Left ventricle myocardium inferior (tissue), 1 donor: ENCODE results near the gene SCD. TPM values are rescaled to one million over a fixed set of nuclear protein-coding genes. Genes with fewer than 3 reads are reported as not detected.
"Not testable (repeated sequence)": the region's sequence is repeated elsewhere in the genome, so short reads cannot be mapped to it uniquely, and the experiment has no call there.

Experiments
- DNase-seq: peaks from one replicate; pipeline ENCODE4 v3.0.0-alpha.2; 2020
- H3K27ac ChIP-seq: fragments of 200-600 bp; replicated peaks from 2 replicates; pipeline ENCODE4 v1.8.0; 2021
- H3K27me3 ChIP-seq: fragments of 200-600 bp; 2 replicates; pipeline ENCODE4 v1.8.0; 2021; ENCODE audit warnings: low read depth
- H3K36me3 ChIP-seq: fragments of 200-600 bp; 2 replicates; pipeline ENCODE4 v1.8.0; 2021
- H3K4me1 ChIP-seq: fragments of 200-600 bp; 2 replicates; pipeline ENCODE4 v1.8.0; 2021
- H3K4me3 ChIP-seq: fragments of 200-600 bp; 2 replicates; pipeline ENCODE4 v1.8.0; 2021; ENCODE audit warnings: mild to moderate bottlenecking, moderate library complexity
- H3K9me3 ChIP-seq: fragments of 200-600 bp; replicated peaks from 2 replicates; pipeline ENCODE4 v1.8.0; 2021
- CTCF ChIP-seq: fragments of 200-600 bp; IDR thresholded peaks from 2 replicates; pipeline ENCODE4 v1.8.0; 2021; ENCODE audit warnings: antibody characterized with exemption, mild to moderate bottlenecking, borderline replicate concordance
- intact Hi-C: fragments of 100-400 bp; cut with micrococcal nuclease; formaldehyde crosslinking; loops from one replicate; pipeline ENCODE4 v1.11.0; 2022
- total RNA-seq: library from RNA; stranded (reverse); fragmentation: NEBNext Ultra II Directional; extraction: Animal tissue kit (Norgen Biotek cat#: 25700); gene quantifications from one replicate; pipeline ENCODE4 v1.2.1, GENCODE V29; 2021
- donor health status: DM: no; HTN: yes; CAD: no; lungs with severe emphysema.

Gene SCD
- total RNA-seq, 1 donor from 2014 or later, result 4.8 TPM

GRCh38 chr10:100374200-100374655 lies 27.2 kb downstream of the SCD start:
- peaks cover 47% of the 10 kb centered on the region for H3K4me1 ChIP-seq
- intact Hi-C loops, result no loop called here
- TF ChIP-seq CTCF, result no peak

GRCh38 chr10:100374677-100375353 lies 27.8 kb downstream of the SCD start:
- intact Hi-C loops, H3K27me3 ChIP-seq, H3K9me3 ChIP-seq, H3K36me3 ChIP-seq, DNase-seq: not testable (repeated sequence)
- Histone ChIP-seq H3K4me3 (peak overlapping the region; percentile 79), H3K4me1 (peaks cover 47% of the 10 kb centered on the region), H3K27ac (peak overlapping the region; percentile 95)

More at GRCh38 chr10:100374200-100374655, 27.2 kb downstream of the SCD start:
- H3K27ac ChIP-seq, result peak overlapping the region; percentile 95
- H3K4me3 ChIP-seq, result peak overlapping the region; percentile 79
- H3K36me3 ChIP-seq, result no peaks in the 10 kb centered on the region
- no peaks in the 10 kb centered on the region for H3K9me3 ChIP-seq
- no peaks in the 10 kb centered on the region for H3K27me3 ChIP-seq
- no peak for DNase-seq

- H3K27me3 ChIP-seq, H3K4me3 ChIP-seq, H3K36me3 ChIP-seq, H3K27ac ChIP-seq, intact Hi-C loops, DNase-seq, H3K9me3 ChIP-seq: not testable (repeated sequence)
- H3K4me1 ChIP-seq, result peaks cover 33% of the 10 kb centered on the region
These were observed 29.6 kb downstream of the SCD start for GRCh38 chr10:100376656-100377055.

GRCh38 chr10:100377830-100378229 lies 30.8 kb downstream of the SCD start:
- no peaks in the 10 kb centered on the region for H3K27me3 ChIP-seq
- no peak for DNase-seq
- peaks cover 6% of the 10 kb centered on the region for H3K36me3 ChIP-seq
- TF ChIP-seq CTCF, result no peak
- peaks cover 21% of the 10 kb centered on the region for H3K4me1 ChIP-seq
- H3K4me3 ChIP-seq, result no peak overlapping the region
- intact Hi-C loops, result no loop called here
- H3K27ac ChIP-seq, result no peak overlapping the region
- H3K9me3 ChIP-seq, result no peaks in the 10 kb centered on the region

GRCh38 chr10:100380400-100380799 lies 33.4 kb downstream of the SCD start:
- Histone ChIP-seq H3K27ac (no peak overlapping the region), H3K4me1 (no peaks in the 10 kb centered on the region), H3K36me3 (peaks cover 6% of the 10 kb centered on the region), H3K4me3 (no peak overlapping the region), H3K9me3 (no peaks in the 10 kb centered on the region), H3K27me3 (no peaks in the 10 kb centered on the region)
- no peak for DNase-seq
- intact Hi-C loops, result no loop called here
- TF ChIP-seq CTCF, result no peak

GRCh38 chr10:100382553-100382952 lies 35.5 kb downstream of the SCD start:
- peaks cover 6% of the 10 kb centered on the region for H3K36me3 ChIP-seq
- no peaks in the 10 kb centered on the region for H3K9me3 ChIP-seq
- no peak overlapping the region for H3K4me3 ChIP-seq
- no peak for DNase-seq
- intact Hi-C loops, result no loop called here
- H3K4me1 ChIP-seq, result no peaks in the 10 kb centered on the region
- no peaks in the 10 kb centered on the region for H3K27me3 ChIP-seq
- TF ChIP-seq CTCF, result no peak
- no peak overlapping the region for H3K27ac ChIP-seq
